ENCODE measurements around the gene FZD2. TPM values are rescaled to one million over a fixed set of nuclear protein-coding genes. Genes with fewer than 3 reads are reported as not detected.
A peak's percentile ranks its signal among the peaks of the same experiment; 100 is the strongest.

Gene FZD2
- total RNA-seq, 1 experiment from 2014 or later: 12.8 TPM

DNA sequence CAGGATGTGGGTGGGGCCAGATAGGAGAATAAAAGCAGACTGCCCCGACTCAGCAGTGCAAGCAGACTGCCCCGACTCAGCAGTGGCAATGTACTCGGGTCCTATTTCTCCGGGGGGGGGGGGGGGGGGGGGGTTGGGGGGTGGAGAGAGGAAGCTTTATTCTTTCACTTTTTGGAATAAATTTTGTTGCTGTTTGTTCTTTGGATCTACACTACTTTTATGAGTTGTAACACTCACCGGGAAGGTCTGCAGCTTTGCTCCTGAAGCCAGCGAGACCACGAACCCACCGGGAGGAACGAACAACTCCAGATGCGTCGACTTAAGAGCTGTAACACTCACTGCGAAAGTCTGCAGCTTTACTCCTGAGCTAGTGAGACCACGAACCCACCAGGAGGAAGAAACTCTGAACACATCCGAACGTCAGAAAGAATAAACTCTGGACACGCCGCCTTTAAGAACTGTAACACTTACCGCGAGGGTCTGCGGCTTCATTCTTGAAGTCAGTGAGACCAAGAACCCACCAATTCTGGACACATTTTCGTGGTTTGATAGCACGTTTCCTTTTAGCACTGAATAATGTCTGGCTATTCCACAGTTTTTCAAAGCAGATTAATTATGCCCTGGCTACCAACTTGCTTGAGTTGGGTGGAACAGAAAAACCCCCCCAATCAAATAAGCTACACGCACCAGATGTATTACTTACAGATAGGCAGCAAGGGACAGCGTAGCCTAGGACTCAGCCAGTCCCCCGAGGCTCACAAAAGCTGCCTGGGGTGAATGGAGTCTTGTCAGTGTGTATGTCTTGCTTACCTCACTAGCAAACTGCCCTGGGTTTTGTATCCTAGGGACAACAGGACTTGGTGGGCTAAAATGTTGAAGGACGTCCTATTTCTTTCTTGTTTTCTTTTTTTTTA, 11.9 kb downstream of the FZD2 start:
- H3K4me2 ChIP-seq (ENCODE audit: low read length): no peak overlapping the region
- CTCF ChIA-PET: no interaction called here

More for the DNA sequence above, 11.9 kb downstream of the FZD2 start:
- POLR2A ChIA-PET: no interaction called here
- Histone ChIP-seq H3K27ac (ENCODE audit: low read depth, low read length) (no peak overlapping the region), H3K9ac (ENCODE audit: low read length) (no peak overlapping the region), H3K4me3 (replicated peaks in 1 of 2; ENCODE audit: low read depth in 1 of 2, low read length in 2 of 2) (no peak overlapping the region), H2AFZ (ENCODE audit: low read depth, low read length, poor library complexity, severe bottlenecking) (no peak overlapping the region), H3K9me3 (ENCODE audit: control insufficient read depth in 1 of 2, insufficient read depth in 1 of 2, low read depth in 1 of 2, low read length in 2 of 2) (peaks cover 4 to 5% of the 10 kb centered on the region in 2 experiments; a peak in 2 of 4 replicates), H4K20me1 (ENCODE audit: insufficient read depth) (no peaks in the 10 kb centered on the region), H3K36me3 (ENCODE audit: control insufficient read depth in 1 of 2, insufficient read depth in 2 of 2, low read length in 2 of 2) (no peaks in the 10 kb centered on the region), H3K27me3 (ENCODE audit: insufficient read depth, low read length) (no peaks in the 10 kb centered on the region), H3K9me2 (ENCODE audit: insufficient read depth) (no peaks in the 10 kb centered on the region), H3K79me2 (ENCODE audit: insufficient read depth, low read length) (no peaks in the 10 kb centered on the region), H3K4me1 (ENCODE audit: control insufficient read depth in 1 of 2, insufficient read depth in 2 of 2, low read length in 2 of 2) (peaks cover 0 to 7% of the 10 kb centered on the region in 2 experiments; a peak in 2 of 4 replicates)
- no TSS peak for BruUV-seq (replicated peaks)
- DNase-seq (ENCODE audit: low read depth, low spot score): no peak
- intact Hi-C loops (cut with micrococcal nuclease): no loop called here
- peak; percentile 38; the same call in 1 of the 2 replicates for ATAC-seq
- RAD21 ChIA-PET (ENCODE audit: low non-redundant PET in 1 of 2, low total read pairs in 2 of 2, uncharacterized antibody in 2 of 2, unreplicated experiment in 2 of 2): no interaction called here
- no peak for TF ChIP-seq ELF1 (IDR thresholded peaks at IDR 0.05; ENCODE audit: borderline replicate concordance, low read depth)
- no peak for TF ChIP-seq RAD21 (IDR thresholded peaks at IDR 0.05; ENCODE audit: low read depth)
- TF ChIP-seq SIN3A (IDR thresholded peaks at IDR 0.05; ENCODE audit: low read depth): no peak
- TF ChIP-seq YY1 (IDR thresholded peaks at IDR 0.05; ENCODE audit: extremely low read depth, insufficient replicate concordance, low read depth, low read length): no peak
- no peak for TF ChIP-seq MAX (IDR thresholded peaks at IDR 0.05)
- TF ChIP-seq JUND (IDR thresholded peaks at IDR 0.05): no peak
- TF ChIP-seq ATF3 (IDR thresholded peaks at IDR 0.05): no peak
- no peak for TF ChIP-seq TCF7L2 (IDR thresholded peaks at IDR 0.05; ENCODE audit: borderline replicate concordance, extremely low read depth, insufficient read depth, insufficient read length)
- TF ChIP-seq, protein P1, sequence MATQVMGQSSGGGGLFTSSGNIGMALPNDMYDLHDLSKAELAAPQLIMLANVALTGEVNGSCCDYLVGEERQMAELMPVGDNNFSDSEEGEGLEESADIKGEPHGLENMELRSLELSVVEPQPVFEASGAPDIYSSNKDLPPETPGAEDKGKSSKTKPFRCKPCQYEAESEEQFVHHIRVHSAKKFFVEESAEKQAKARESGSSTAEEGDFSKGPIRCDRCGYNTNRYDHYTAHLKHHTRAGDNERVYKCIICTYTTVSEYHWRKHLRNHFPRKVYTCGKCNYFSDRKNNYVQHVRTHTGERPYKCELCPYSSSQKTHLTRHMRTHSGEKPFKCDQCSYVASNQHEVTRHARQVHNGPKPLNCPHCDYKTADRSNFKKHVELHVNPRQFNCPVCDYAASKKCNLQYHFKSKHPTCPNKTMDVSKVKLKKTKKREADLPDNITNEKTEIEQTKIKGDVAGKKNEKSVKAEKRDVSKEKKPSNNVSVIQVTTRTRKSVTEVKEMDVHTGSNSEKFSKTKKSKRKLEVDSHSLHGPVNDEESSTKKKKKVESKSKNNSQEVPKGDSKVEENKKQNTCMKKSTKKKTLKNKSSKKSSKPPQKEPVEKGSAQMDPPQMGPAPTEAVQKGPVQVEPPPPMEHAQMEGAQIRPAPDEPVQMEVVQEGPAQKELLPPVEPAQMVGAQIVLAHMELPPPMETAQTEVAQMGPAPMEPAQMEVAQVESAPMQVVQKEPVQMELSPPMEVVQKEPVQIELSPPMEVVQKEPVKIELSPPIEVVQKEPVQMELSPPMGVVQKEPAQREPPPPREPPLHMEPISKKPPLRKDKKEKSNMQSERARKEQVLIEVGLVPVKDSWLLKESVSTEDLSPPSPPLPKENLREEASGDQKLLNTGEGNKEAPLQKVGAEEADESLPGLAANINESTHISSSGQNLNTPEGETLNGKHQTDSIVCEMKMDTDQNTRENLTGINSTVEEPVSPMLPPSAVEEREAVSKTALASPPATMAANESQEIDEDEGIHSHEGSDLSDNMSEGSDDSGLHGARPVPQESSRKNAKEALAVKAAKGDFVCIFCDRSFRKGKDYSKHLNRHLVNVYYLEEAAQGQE (IDR thresholded peaks at IDR 0.05; ENCODE audit: low read depth): no peak
- TF ChIP-seq ZNF274 (IDR thresholded peaks at IDR 0.05; ENCODE audit: low read depth, low read length): no peak
- TF ChIP-seq CBX3 (IDR thresholded peaks at IDR 0.05; ENCODE audit: low read depth): no peak

Measured in HCT116 (cell line).